H9 (cell line): ENCODE results near the gene RALGAPB. TPM values are rescaled to one million over a fixed set of nuclear protein-coding genes. Genes with fewer than 3 reads are reported as not detected.
A peak's percentile ranks its signal among the peaks of the same experiment; 100 is the strongest.

ENCODE experiments used
- DNase-seq: peaks from one replicate; pipeline ENCODE4 v3.0.0-alpha.2; 2017
- H2AFZ ChIP-seq: one replicate; pipeline ENCODE4 v1.6.1; 2013; ENCODE audit warnings: mild to moderate bottlenecking, low read length, control low read depth, moderate library complexity
- H2AK5ac ChIP-seq: 2 replicates; pipeline ENCODE4 v1.6.1; 2013; ENCODE audit warnings: low read length, control low read depth, mixed read lengths; ENCODE audit not compliant: insufficient read length
- H2BK120ac ChIP-seq: one replicate; pipeline ENCODE4 v1.6.1; 2013; ENCODE audit warnings: low read depth, mild to moderate bottlenecking, low read length, control low read depth, inconsistent platforms; ENCODE audit not compliant: poor library complexity, severe bottlenecking
- H2BK12ac ChIP-seq: 2 replicates; pipeline ENCODE4 v1.6.1; 2013; ENCODE audit warnings: low read length, control low read depth, mixed read lengths, low read depth; ENCODE audit not compliant: insufficient read length
- H2BK15ac ChIP-seq: 2 replicates; pipeline ENCODE4 v1.6.1; 2013; ENCODE audit warnings: low read depth, low read length, control low read depth
- H2BK20ac ChIP-seq: one replicate; pipeline ENCODE4 v1.6.1; 2013; ENCODE audit warnings: low read depth, mild to moderate bottlenecking, low read length, control low read depth, inconsistent platforms; ENCODE audit not compliant: poor library complexity, severe bottlenecking
- H2BK5ac ChIP-seq: 2 replicates; pipeline ENCODE4 v1.6.1; 2013; ENCODE audit warnings: low read length, control low read depth, mixed read lengths; ENCODE audit not compliant: insufficient read length
- H3K14ac ChIP-seq: 2 replicates; pipeline ENCODE4 v1.6.1; 2013; ENCODE audit warnings: low read length, control low read depth; ENCODE audit not compliant: insufficient read depth
- H3K18ac ChIP-seq: 2 replicates; pipeline ENCODE4 v1.6.1; 2013; ENCODE audit warnings: low read depth, mild to moderate bottlenecking, mixed read lengths, low read length, control low read depth; ENCODE audit not compliant: insufficient read length
- H3K23ac ChIP-seq: 2 replicates; pipeline ENCODE4 v1.6.1; 2013; ENCODE audit warnings: low read length, control low read depth, mixed read lengths, low read depth; ENCODE audit not compliant: insufficient read length
- H3K23me2 ChIP-seq: 2 replicates; pipeline ENCODE4 v1.6.1; 2013; ENCODE audit warnings: low read depth, mild to moderate bottlenecking, mixed read lengths, low read length, control low read depth; ENCODE audit not compliant: insufficient read length, poor library complexity, severe bottlenecking
- H3K27ac ChIP-seq: 2 replicates; pipeline ENCODE4 v1.5.1; 2013; ENCODE audit warnings: low read length, control low read depth, mixed read lengths, low read depth; ENCODE audit not compliant: insufficient read length
- H3K27me3 ChIP-seq: 2 replicates; pipeline ENCODE4 v1.6.1; 2013; ENCODE audit warnings: low read length, control low read depth, inconsistent platforms; ENCODE audit not compliant: insufficient read depth
- H3K4ac ChIP-seq: 2 replicates; pipeline ENCODE4 v1.6.1; 2013; ENCODE audit warnings: low read depth, mild to moderate bottlenecking, control low read depth, inconsistent platforms, low read length, moderate library complexity
- H3K4me1 ChIP-seq: 2 replicates; pipeline ENCODE4 v1.6.1; 2013; ENCODE audit warnings: low read length, control low read depth, inconsistent platforms; ENCODE audit not compliant: insufficient read depth
- H3K4me2 ChIP-seq: 2 replicates; pipeline ENCODE4 v1.6.1; 2013; ENCODE audit warnings: low read length, control low read depth, mixed read lengths; ENCODE audit not compliant: insufficient read length, insufficient read depth
- H3K56ac ChIP-seq: 2 replicates; pipeline ENCODE4 v1.6.1; 2013; ENCODE audit warnings: low read depth, mild to moderate bottlenecking, mixed read lengths, low read length, control low read depth; ENCODE audit not compliant: insufficient read length
- H3K79me1 ChIP-seq: 2 replicates; pipeline ENCODE4 v1.6.1; 2013; ENCODE audit warnings: low read depth, mild to moderate bottlenecking, moderate library complexity, low read length, control low read depth, inconsistent platforms; ENCODE audit not compliant: insufficient read depth, poor library complexity, severe bottlenecking
- H3K79me2 ChIP-seq: 2 replicates; pipeline ENCODE4 v1.6.1; 2013; ENCODE audit warnings: low read length, control low read depth, inconsistent platforms; ENCODE audit not compliant: insufficient read depth
- H3K9ac ChIP-seq: 2 replicates; pipeline ENCODE4 v1.6.1; 2013; ENCODE audit warnings: low read length, control low read depth, mixed read lengths; ENCODE audit not compliant: insufficient read length; ENCODE audit errors: extremely low read depth
- H3K9me3 ChIP-seq: one replicate; pipeline ENCODE4 v1.6.1; 2013; ENCODE audit warnings: low read depth, low read length, inconsistent platforms; ENCODE audit not compliant: control insufficient read depth
- H3T11ph ChIP-seq: one replicate; pipeline ENCODE4 v1.6.1; 2013; ENCODE audit warnings: mild to moderate bottlenecking, low read length, control low read depth, inconsistent platforms
- H4K20me1 ChIP-seq: one replicate; pipeline ENCODE4 v1.6.1; 2013; ENCODE audit not compliant: control insufficient read depth, insufficient read length, insufficient read depth
- H4K5ac ChIP-seq: 2 replicates; pipeline ENCODE4 v1.6.1; 2013; ENCODE audit warnings: low read depth, mild to moderate bottlenecking, mixed read lengths, low read length, control low read depth; ENCODE audit not compliant: insufficient read length
- H4K8ac ChIP-seq: replicated peaks from 2 replicates; pipeline ENCODE4 v1.6.1; 2013; ENCODE audit warnings: low read length, control low read depth, mixed read lengths, low read depth; ENCODE audit not compliant: insufficient read length
- H4K91ac ChIP-seq: 2 replicates; pipeline ENCODE4 v1.6.1; 2013; ENCODE audit warnings: low read depth, mild to moderate bottlenecking, moderate library complexity, mixed read lengths, low read length, control low read depth; ENCODE audit not compliant: insufficient read length
- H3K27ac Mint-ChIP-seq, 3 experiments: 2 replicates in 2 of 3; 3 replicates in 1 of 3; pipeline ENCODE4 v1.8.0; 2020 to 2021; ENCODE audit warnings: mixed read lengths in 3 of 3, mild to moderate bottlenecking in 1 of 3, moderate library complexity in 1 of 3
- H3K27me3 Mint-ChIP-seq: 2 replicates; pipeline ENCODE4 v1.8.0; 2021; ENCODE audit warnings: low read depth, mild to moderate bottlenecking, moderate library complexity, mixed read lengths
- H3K36me3 Mint-ChIP-seq, 3 experiments: 2 replicates in 2 of 3; 3 replicates in 1 of 3; pipeline ENCODE4 v1.8.0; 2020 to 2021; ENCODE audit warnings: low read depth in 3 of 3, mixed read lengths in 3 of 3; ENCODE audit not compliant: insufficient read depth in 1 of 3
- H3K4me1 Mint-ChIP-seq, 2 experiments: 2 replicates each; pipeline ENCODE4 v1.8.0; 2020; ENCODE audit warnings: mixed read lengths in 2 of 2
- H3K4me3 Mint-ChIP-seq, 2 experiments: 2 replicates in 1 of 2; 3 replicates in 1 of 2; pipeline ENCODE4 v1.8.0; 2020 to 2021; ENCODE audit warnings: mild to moderate bottlenecking in 2 of 2, mixed read lengths in 2 of 2, moderate library complexity in 1 of 2
- H3K9me3 Mint-ChIP-seq, 2 experiments: 2 replicates in 1 of 2; 3 replicates in 1 of 2; pipeline ENCODE4 v1.8.0; 2020; ENCODE audit warnings: mild to moderate bottlenecking in 2 of 2, mixed read lengths in 2 of 2, moderate library complexity in 1 of 2
- CTCF ChIP-seq: fragments of 200-600 bp; sonication (generic); conservative IDR thresholded peaks from 3 replicates; pipeline ENCODE4 v1.8.0; 2021; ENCODE audit warnings: antibody characterized with exemption, mild to moderate bottlenecking
- WGBS: extraction: QIAGEN DNeasy Blood & Tissue Kit; methylation state at CpG from one replicate; pipeline ENCODE4 v1.1.7; 2013; ENCODE audit warnings: missing lambda C conversion rate, low lambda C conversion rate, mixed read lengths; ENCODE audit not compliant: insufficient read length; ENCODE audit errors: extremely low coverage; 5-methylcytosine and 5-hydroxymethylcytosine counted together
- total RNA-seq: library from RNA; stranded (reverse); gene quantifications from 2 replicates; pipeline ENCODE4 v1.2.1, GENCODE V29; 2021

RALGAPB gene
- total RNA-seq, 1 experiment from 2014 or later, result 28.5 TPM

DNA sequence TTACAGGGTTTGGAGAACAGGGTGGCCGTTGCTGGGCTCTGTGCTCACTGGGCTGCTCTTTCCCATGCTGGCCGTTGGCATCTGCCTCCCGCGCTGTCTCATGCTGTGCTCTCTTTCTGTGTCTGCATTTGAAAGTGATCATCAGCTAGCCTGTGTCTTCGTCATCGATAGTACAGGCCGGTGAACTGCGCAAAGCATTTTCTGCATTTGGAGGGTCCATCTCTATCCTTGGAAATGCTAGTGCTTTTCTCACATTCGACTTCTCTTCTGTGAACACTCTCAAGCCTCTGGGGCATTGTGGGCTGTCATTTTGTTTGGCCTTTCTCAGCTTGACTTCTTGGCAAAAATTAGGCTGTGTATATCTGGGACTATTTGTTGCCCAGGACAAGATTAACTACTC is 30.7 kb upstream of the RALGAPB start:
- no peak overlapping the region for H2AK5ac ChIP-seq
- Mint-ChIP-seq H3K36me3 (no peaks in the 10 kb centered on the region), H3K27me3 (peaks cover 12% of the 10 kb centered on the region), H3K27ac (peak overlapping the region; percentile 21 to 83 (median 28); a peak in 3 of 7 replicates), H3K9me3 (no peaks in the 10 kb centered on the region), H3K4me1 (peaks cover 9 to 13% of the 10 kb centered on the region in 2 experiments), H3K4me3 (no peak overlapping the region)
- no peaks in the 10 kb centered on the region for H3K79me1 ChIP-seq
- H3K23me2 ChIP-seq, result peaks cover 5% of the 10 kb centered on the region
- no peak overlapping the region for H2BK20ac ChIP-seq
- no peaks in the 10 kb centered on the region for H3K9me3 ChIP-seq
- no peak overlapping the region for H2BK12ac ChIP-seq
- WGBS, result no CpG with 5 or more reads among the region's 9 CpGs
- H3K27me3 ChIP-seq, result no peaks in the 10 kb centered on the region
- H3K27ac ChIP-seq, result no peak overlapping the region
- no peaks in the 10 kb centered on the region for H3K79me2 ChIP-seq
- H3K4ac ChIP-seq, result no peak overlapping the region
- no peak overlapping the region for H3K56ac ChIP-seq
- no peak overlapping the region for H3K18ac ChIP-seq
- no peak overlapping the region for H2BK15ac ChIP-seq
- H3K4me2 ChIP-seq, result no peak overlapping the region
- no peak for DNase-seq
- H4K8ac ChIP-seq, result no peak overlapping the region
- no peak overlapping the region for H4K91ac ChIP-seq
- no peak overlapping the region for H4K5ac ChIP-seq
- no peak overlapping the region for H2BK5ac ChIP-seq
- no peak overlapping the region for H2BK120ac ChIP-seq
- no peak for TF ChIP-seq CTCF
- H3K9ac ChIP-seq, result no peak overlapping the region
- no peak overlapping the region for H3T11ph ChIP-seq
- H4K20me1 ChIP-seq, result no peaks in the 10 kb centered on the region
- H2AFZ ChIP-seq, result no peak overlapping the region
- H3K14ac ChIP-seq, result no peak overlapping the region
- H3K4me1 ChIP-seq, result no peaks in the 10 kb centered on the region
- H3K23ac ChIP-seq, result no peak overlapping the region
